Heart right ventricle (tissue), 16 donors: ENCODE data around the gene ADAMTS2. TPM values are rescaled to one million over a fixed set of nuclear protein-coding genes. Genes with fewer than 3 reads are reported as not detected.
A peak's percentile ranks its signal among the peaks of the same experiment; 100 is the strongest.

ENCODE experiments used
- ATAC-seq, 8 donors: fragments of 200-7000 bp; cut with Tn5 transposase; one replicate each; pipeline ENCODE4 v1.9.1; 2020; ENCODE audit warnings: mild to moderate bottlenecking in 8 of 8, moderate library complexity in 8 of 8, moderate number of reproducible peaks in 1 of 8
- DNase-seq, 2 donors: peaks; one replicate each; pipeline ENCODE4 v3.0.0-alpha.2; 2020
- H3K27ac ChIP-seq, 10 donors: fragments of 200-600 bp; sonication (generic) in 2 of 10; one replicate each; pipeline versions ENCODE4 v1.5.0 to v1.8.0; 2020 to 2022; ENCODE audit warnings: mild to moderate bottlenecking in 3 of 10
- H3K27me3 ChIP-seq, 7 donors: fragments of 200-600 bp; one replicate each; pipeline ENCODE4 v1.8.0; 2021 to 2022; ENCODE audit warnings: mild to moderate bottlenecking in 2 of 7
- H3K36me3 ChIP-seq, 9 donors: fragments of 200-600 bp; sonication (generic) in 1 of 9; one replicate each; pipeline versions ENCODE4 v1.5.0 to v1.8.0; 2020 to 2022; ENCODE audit warnings: mild to moderate bottlenecking in 2 of 9
- H3K4me1 ChIP-seq, 9 donors: fragments of 200-600 bp; sonication (generic) in 1 of 9; one replicate each; pipeline versions ENCODE4 v1.5.0 to v1.8.0; 2020 to 2022; ENCODE audit warnings: mild to moderate bottlenecking in 4 of 9
- H3K4me3 ChIP-seq, 10 donors: fragments of 200-600 bp; sonication (generic) in 2 of 10; one replicate each; pipeline versions ENCODE4 v1.5.0 to v1.8.0; 2020 to 2022; ENCODE audit warnings: mild to moderate bottlenecking in 7 of 10, moderate library complexity in 2 of 10
- H3K9me3 ChIP-seq, 11 donors: fragments of 200-600 bp in 10 of 11; sonication (generic) in 2 of 11; one replicate each; pipeline versions ENCODE4 v1.5.0 to v1.8.0; 2013 to 2022; ENCODE audit warnings: mild to moderate bottlenecking in 2 of 11, control low read depth in 1 of 11, moderate library complexity in 1 of 11
- WGBS, 2 donors: extraction: QIAGEN DNeasy Blood & Tissue Kit; methylation state at CpG; one replicate each; pipeline ENCODE4 v1.1.7; 2013; ENCODE audit warnings: inconsistent platforms in 1 of 2; 5-methylcytosine and 5-hydroxymethylcytosine counted together
- intact Hi-C, 10 donors: fragments of 100-400 bp; cut with DNase I; formaldehyde crosslinking; loops; one replicate each; pipeline versions ENCODE4 v1.11.1 to v1.14.2; 2022
- polyA plus RNA-seq, 2 donors: library from polyadenylated mRNA; stranded (reverse); fragments of 200-250 nt; gene quantifications; one replicate each; pipeline ENCODE4 v1.2.3, GENCODE V29; 2013
- total RNA-seq, 10 donors: library from RNA; stranded (reverse); fragmentation: NEBNext Ultra II Directional in 3 of 10; extraction: Animal tissue kit (Norgen Biotek cat#: 25700) in 3 of 10; gene quantifications; one replicate each; pipeline versions ENCODE4 v1.2.1 to v1.2.4, GENCODE V29; 2021 to 2023
- TF ChIP-seq, protein P1 (sequence below), 9 donors: fragments of 200-600 bp; sonication (generic) in 2 of 9; IDR thresholded peaks; one replicate each; pipeline versions ENCODE4 v1.5.0 to v1.8.0; 2021 to 2022; ENCODE audit warnings: antibody characterized with exemption in 9 of 9, mild to moderate bottlenecking in 5 of 9, moderate library complexity in 1 of 9
- donor health status: Arrhythmogenic right ventricular cardiomyopathy.
- donor health status: ischemic (EF 13 %, LVEDD 7.1; RV severe dilation, severe dysfunction).
- donor health status: healthy with polysubstance abuse.
- donor health status: DM: no; HTN: yes; CAD: no.
- donor health status: DM: no; HTN: no; CAD: no.
- donor health status: ischemic (EF 25% LVEDD 6.9; RV normal size, moderate dysfunction).
- donor health status: ischemic (EF 25% LVEDD 5.7; RV mildly dilated, moderate dysfunction).
- donor health status: healthy.
- donor health status: DM: yes; HTN: yes; CAD: no.
- donor health status: Ischemic cardiomyopathy.
- donor health status: ischemic (EF 35%, LVEDD 5.7; RV mildly dilated, moderate dysfunction).
- donor health status: nonischemic (EF 11% LVEDD 7.7; RV severe dilation, severe dysfunction).
- donor health status: DM: yes; HTN: yes; CAD: no.
- donor health status: PGD.
- donor health status: ischemic (EF 29% LVEDD 5.4; RV normal size, mild dysfunction).
- donor health status: nonischemic (EF 23%, LVEDD 6.1; RV moderate dilation, normal function).

ADAMTS2 gene
- total and polyA plus RNA-seq, 12 donors, result 1.7 to 13.5 (median 3.9) TPM

DNA sequence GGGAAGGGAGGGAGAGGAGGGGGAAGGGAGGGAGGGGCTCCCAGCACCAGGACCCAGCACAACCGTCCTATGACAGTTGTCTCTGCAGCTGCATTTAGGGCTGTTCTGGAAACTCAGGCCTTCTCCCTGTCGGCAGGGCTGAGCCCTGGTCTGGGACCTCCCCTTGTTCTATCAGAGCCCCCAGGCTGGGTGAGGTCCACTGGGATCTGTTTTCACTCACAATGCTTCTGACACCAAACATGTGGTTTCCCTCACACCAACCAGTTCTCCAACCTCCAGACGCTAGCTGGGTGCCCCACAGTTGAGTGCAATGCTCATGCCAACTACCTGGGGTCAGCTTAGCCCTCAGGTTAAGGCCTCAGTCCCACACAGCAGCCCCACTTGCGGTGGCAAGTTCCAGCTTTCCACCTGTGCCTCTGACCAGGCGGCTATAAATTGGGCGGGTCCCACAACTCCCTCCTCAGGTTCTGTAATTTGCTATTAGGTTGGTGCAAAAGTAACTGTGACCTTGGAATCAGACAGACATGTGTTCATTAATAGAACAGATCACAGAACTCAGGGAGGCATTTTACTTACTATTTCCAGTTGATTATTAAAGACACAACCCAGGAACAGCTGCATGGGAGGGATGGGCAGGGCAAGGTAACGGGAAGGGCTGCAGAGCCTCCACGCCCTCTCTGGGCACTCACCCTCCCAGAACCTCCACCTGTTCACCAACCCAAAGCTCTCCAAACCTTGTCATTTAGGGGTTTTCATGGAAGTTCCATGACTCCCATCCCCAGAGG lies 13.5 kb downstream of the ADAMTS2 start:
- Histone ChIP-seq H3K4me3 (no peak overlapping the region), H3K9me3 (no peaks in the 10 kb centered on the region), H3K4me1 (peaks cover 0 to 6% (median 0%) of the 10 kb centered on the region in 9 donors), H3K27me3 (peaks cover 0 to 31% (median 5%) of the 10 kb centered on the region in 7 donors), H3K36me3 (peaks cover 0 to 5% (median 0%) of the 10 kb centered on the region in 9 donors), H3K27ac (no peak overlapping the region)
- TF ChIP-seq, protein P1, sequence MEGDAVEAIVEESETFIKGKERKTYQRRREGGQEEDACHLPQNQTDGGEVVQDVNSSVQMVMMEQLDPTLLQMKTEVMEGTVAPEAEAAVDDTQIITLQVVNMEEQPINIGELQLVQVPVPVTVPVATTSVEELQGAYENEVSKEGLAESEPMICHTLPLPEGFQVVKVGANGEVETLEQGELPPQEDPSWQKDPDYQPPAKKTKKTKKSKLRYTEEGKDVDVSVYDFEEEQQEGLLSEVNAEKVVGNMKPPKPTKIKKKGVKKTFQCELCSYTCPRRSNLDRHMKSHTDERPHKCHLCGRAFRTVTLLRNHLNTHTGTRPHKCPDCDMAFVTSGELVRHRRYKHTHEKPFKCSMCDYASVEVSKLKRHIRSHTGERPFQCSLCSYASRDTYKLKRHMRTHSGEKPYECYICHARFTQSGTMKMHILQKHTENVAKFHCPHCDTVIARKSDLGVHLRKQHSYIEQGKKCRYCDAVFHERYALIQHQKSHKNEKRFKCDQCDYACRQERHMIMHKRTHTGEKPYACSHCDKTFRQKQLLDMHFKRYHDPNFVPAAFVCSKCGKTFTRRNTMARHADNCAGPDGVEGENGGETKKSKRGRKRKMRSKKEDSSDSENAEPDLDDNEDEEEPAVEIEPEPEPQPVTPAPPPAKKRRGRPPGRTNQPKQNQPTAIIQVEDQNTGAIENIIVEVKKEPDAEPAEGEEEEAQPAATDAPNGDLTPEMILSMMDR (IDR thresholded peaks at IDR 0.05), result no peak
- ATAC-seq (no peak), DNase-seq (no peak)
- intact Hi-C loops, result no loop called here
- WGBS, 2 donors, result 77 to 78% methylated on average over 8 of the region's 8 CpGs

DNA sequence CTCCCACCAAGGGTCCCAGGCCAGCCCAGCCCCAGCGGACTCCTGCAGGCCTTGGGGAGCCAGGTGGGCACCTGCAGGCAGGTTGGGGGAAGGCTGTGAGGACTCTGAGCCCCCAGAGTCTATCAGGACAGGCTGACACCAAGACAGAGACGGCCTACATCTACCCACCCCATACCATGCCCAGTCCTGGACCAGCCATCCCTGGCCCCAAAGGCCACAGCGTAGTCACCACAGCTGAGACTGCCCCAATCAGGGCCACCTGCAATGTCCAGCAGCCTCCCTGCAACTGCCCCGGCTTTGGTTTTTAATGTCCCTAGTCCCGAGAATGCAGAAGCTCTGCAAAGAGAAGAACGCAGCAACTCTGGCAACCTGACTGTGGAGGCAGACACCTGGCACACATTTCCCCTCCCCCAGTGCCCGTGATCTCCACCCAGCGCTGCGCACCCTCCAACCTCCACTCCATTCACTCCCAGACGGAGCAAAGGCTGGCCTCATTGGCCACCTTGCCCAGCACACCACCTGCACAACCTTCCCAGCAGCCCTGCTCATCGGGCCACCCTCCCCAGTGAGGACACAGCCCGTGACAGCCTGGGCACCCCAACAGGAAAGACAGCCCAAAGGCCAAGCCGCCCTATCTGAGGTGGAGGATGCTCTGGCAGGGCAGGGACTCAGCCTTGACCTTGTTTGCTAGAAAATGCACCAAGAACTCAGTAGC lies 14.9 kb downstream of the ADAMTS2 start:
- Histone ChIP-seq H3K27me3 (peaks cover 0 to 24% (median 5%) of the 10 kb centered on the region in 7 donors), H3K9me3 (no peaks in the 10 kb centered on the region), H3K36me3 (peaks cover 0 to 5% (median 0%) of the 10 kb centered on the region in 9 donors), H3K4me1 (peaks cover 0 to 10% (median 0%) of the 10 kb centered on the region in 9 donors), H3K27ac (no peak overlapping the region), H3K4me3 (no peak overlapping the region)
- intact Hi-C loops, result no loop called here
- TF ChIP-seq, protein P1 (IDR thresholded peaks at IDR 0.05), result no peak
- ATAC-seq, result no peak
- 89% methylated on average over 13 of the region's 13 CpGs for WGBS, 2 donors
- no peak for DNase-seq

DNA sequence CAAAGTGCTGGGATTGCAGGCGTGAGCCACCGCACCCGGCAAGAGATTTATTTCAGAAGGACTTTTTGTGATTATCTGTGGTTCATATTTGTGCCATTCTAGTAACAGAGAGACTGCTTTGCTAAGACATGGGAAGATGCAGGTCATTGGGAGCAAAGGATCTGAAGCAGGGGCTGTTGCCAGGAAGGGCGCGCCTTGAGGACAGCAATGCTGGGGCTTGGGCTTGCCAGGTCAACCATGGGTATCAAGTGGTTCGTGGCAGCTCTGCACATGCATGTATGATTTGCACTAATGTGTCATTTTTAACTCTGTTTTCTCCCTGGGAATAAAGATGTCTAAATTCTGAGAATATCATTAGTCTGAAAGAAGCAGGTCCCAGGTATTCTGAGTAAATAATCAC lies 17.0 kb downstream of the ADAMTS2 start:
- Histone ChIP-seq H3K27me3 (peaks cover 0 to 26% (median 0%) of the 10 kb centered on the region in 7 donors), H3K9me3 (no peaks in the 10 kb centered on the region), H3K36me3 (no peaks in the 10 kb centered on the region), H3K4me3 (no peak overlapping the region), H3K4me1 (peaks cover 0 to 12% (median 0%) of the 10 kb centered on the region in 9 donors), H3K27ac (no peak overlapping the region)
- 97 to 98% methylated on average over 6 of the region's 6 CpGs for WGBS, 2 donors
- TF ChIP-seq, protein P1 (IDR thresholded peaks at IDR 0.05), result no peak
- ATAC-seq, result no peak
- intact Hi-C loops, result no loop called here
- no peak for DNase-seq

DNA sequence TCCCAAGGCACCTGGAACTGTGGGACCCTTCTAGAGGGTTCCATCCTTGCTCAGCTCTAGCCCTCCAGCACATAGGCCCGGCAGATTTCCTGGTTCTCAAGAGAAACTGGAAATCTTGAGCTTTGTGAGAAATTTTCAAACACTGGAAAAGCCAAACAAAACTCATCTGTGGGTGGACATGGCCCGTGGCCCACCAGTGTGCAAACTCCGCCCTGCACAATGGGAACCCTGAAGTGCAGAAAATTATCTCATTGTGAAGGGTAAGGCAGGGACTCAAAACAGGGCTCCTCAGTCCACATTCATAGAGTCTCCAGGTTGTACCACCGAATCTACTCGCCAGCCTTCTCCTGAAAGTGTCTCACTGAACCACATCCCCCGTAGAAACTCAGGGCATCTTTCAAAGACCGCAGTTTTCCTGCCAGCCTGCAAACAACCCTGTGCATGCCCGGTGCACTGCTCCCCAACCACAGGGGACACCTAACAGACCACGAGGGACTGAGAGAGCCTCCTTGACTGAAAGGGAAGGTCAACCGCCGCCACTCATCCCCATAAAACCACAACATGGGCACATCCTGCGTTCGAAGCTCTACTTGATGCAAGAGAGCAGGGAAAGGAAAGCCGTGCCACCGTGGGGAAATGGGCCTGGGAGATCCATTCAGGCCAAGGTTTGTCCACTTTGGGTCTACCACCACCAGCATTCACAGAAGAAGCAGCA lies 18.1 kb downstream of the ADAMTS2 start:
- TF ChIP-seq, protein P1 (IDR thresholded peaks at IDR 0.05), result no peak
- ATAC-seq (peak in 6 of 8 donors; percentile 2 to 24 (median 12)), DNase-seq (no peak)
- H3K27me3 ChIP-seq, result peaks cover 0 to 24% (median 0%) of the 10 kb centered on the region in 7 donors
- H3K27ac ChIP-seq, result peak overlapping the region in 8 of 10 donors; percentile 20 to 77 (median 54)
- intact Hi-C loops, result no loop called here
- no peaks in the 10 kb centered on the region for H3K36me3 ChIP-seq
- peaks cover 0 to 12% (median 0%) of the 10 kb centered on the region in 9 donors for H3K4me1 ChIP-seq
- WGBS, 2 donors, result 82 to 86% methylated on average over 15 of the region's 15 CpGs
- H3K9me3 ChIP-seq, result no peaks in the 10 kb centered on the region
- no peak overlapping the region for H3K4me3 ChIP-seq
